ENCODE results near the gene HPF1.

The HPF1 gene

DNA sequence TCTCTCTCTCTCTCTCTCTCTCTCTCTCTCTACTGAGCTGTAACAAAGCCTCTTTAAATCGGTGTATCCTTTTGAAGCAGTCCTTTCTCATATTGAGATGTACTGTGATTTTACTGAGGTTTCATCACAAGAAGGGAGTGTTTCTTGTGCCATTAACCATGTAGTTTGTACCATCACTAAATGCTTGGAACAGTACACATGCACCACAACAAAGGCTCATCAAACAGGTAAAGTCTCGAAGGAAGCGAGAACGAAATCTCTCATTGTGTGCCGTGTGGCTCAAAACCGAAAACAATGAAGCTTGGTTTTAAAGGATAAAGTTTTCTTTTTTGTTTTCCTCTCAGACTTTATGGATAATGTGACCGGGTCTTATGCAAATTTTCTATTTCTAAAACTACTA is 37.2 kb downstream of the HPF1 start:
- H3K27me3 ChIP-seq (ENCODE audit: control insufficient read depth, low read length), result no peaks in the 10 kb centered on the region
- H3K9me2 ChIP-seq (replicated peaks; ENCODE audit: control insufficient read depth, low read length), result no peaks in the 10 kb centered on the region
- H3F3A ChIP-seq (ENCODE audit: control insufficient read depth, insufficient read depth), result no peaks in the 10 kb centered on the region
- no peaks in the 10 kb centered on the region for H4K20me1 ChIP-seq (ENCODE audit: control insufficient read depth, insufficient read depth, low read depth, low read length)
- TF ChIP-seq, protein P1, sequence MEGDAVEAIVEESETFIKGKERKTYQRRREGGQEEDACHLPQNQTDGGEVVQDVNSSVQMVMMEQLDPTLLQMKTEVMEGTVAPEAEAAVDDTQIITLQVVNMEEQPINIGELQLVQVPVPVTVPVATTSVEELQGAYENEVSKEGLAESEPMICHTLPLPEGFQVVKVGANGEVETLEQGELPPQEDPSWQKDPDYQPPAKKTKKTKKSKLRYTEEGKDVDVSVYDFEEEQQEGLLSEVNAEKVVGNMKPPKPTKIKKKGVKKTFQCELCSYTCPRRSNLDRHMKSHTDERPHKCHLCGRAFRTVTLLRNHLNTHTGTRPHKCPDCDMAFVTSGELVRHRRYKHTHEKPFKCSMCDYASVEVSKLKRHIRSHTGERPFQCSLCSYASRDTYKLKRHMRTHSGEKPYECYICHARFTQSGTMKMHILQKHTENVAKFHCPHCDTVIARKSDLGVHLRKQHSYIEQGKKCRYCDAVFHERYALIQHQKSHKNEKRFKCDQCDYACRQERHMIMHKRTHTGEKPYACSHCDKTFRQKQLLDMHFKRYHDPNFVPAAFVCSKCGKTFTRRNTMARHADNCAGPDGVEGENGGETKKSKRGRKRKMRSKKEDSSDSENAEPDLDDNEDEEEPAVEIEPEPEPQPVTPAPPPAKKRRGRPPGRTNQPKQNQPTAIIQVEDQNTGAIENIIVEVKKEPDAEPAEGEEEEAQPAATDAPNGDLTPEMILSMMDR (IDR thresholded peaks at IDR 0.05; ENCODE audit: low read depth, low read length, poor library complexity, severe bottlenecking), result no peak
- no peak for TF ChIP-seq EZH2phosphoT487 (IDR thresholded peaks at IDR 0.05; ENCODE audit: borderline replicate concordance, low read length)
- H3K9me3 ChIP-seq (ENCODE audit: control insufficient read depth, insufficient read depth, low read length), result no peaks in the 10 kb centered on the region
- H3K4me2 ChIP-seq (ENCODE audit: low read length), result no peak overlapping the region
- no peaks in the 10 kb centered on the region for H3K4me1 ChIP-seq (ENCODE audit: control insufficient read depth, low read length)
- H3K27ac ChIP-seq (ENCODE audit: low read depth, low read length), result no peak overlapping the region
- H3K36me3 ChIP-seq (ENCODE audit: control insufficient read depth, low read length), result peaks cover 31% of the 10 kb centered on the region
- no peaks in the 10 kb centered on the region for H3K79me2 ChIP-seq (ENCODE audit: control insufficient read depth, low read length)
- no peak overlapping the region for H3K4me3 ChIP-seq (ENCODE audit: low read length)

DNA sequence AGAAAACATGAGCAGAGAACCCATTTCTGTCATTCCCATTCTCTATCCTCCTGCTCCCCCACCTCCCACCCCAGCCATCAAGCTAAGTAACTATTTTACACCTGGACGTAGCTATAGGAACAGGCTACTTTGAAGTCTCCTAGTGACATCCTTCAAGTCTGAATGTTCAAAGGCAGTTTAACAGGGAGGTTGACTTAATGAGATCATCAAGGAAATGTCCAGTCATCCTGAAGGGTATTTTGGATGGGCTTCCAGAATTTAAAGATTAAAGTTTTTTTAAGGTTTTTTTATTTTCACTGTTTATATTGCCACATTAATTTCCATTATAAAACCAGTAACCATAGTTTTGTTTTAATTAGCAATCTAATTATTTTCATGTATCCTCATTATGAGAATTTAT is 41.1 kb downstream of the HPF1 start:
- no peak overlapping the region for H3K4me2 ChIP-seq (ENCODE audit: low read length)
- H3F3A ChIP-seq (ENCODE audit: control insufficient read depth, insufficient read depth), result no peaks in the 10 kb centered on the region
- H3K4me3 ChIP-seq (ENCODE audit: low read length), result no peak overlapping the region
- no peaks in the 10 kb centered on the region for H3K79me2 ChIP-seq (ENCODE audit: control insufficient read depth, low read length)
- no peak overlapping the region for H3K27ac ChIP-seq (ENCODE audit: low read depth, low read length)
- H4K20me1 ChIP-seq (ENCODE audit: control insufficient read depth, insufficient read depth, low read depth, low read length), result no peaks in the 10 kb centered on the region
- H3K9me2 ChIP-seq (replicated peaks; ENCODE audit: control insufficient read depth, low read length), result no peaks in the 10 kb centered on the region
- no peaks in the 10 kb centered on the region for H3K4me1 ChIP-seq (ENCODE audit: control insufficient read depth, low read length)
- H3K9me3 ChIP-seq (ENCODE audit: control insufficient read depth, insufficient read depth, low read length), result no peaks in the 10 kb centered on the region
- TF ChIP-seq, protein P1 (IDR thresholded peaks at IDR 0.05; ENCODE audit: low read depth, low read length, poor library complexity, severe bottlenecking), result no peak
- no peak for TF ChIP-seq EZH2phosphoT487 (IDR thresholded peaks at IDR 0.05; ENCODE audit: borderline replicate concordance, low read length)
- H3K27me3 ChIP-seq (ENCODE audit: control insufficient read depth, low read length), result no peaks in the 10 kb centered on the region
- H3K36me3 ChIP-seq (ENCODE audit: control insufficient read depth, low read length), result peaks cover 50% of the 10 kb centered on the region

DNA sequence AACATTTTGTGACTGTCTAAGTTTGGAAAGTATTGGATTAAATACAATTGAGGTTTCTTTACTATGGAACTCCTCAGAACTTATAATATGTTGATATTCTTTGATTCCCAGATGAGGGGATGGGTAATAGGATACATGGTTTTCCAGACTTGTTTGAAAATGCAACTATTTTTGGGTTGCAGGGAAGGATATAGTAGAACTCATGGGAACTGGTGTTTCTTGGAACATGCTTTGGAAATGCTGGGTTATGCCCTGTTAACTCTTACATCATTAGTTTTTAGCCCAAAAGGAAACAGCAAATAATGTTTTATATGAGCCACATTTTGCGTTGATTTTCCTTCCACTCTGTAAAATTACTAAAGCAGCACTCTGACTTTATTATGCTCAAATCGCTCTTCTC is 41.9 kb downstream of the HPF1 start:
- H3K27me3 ChIP-seq (ENCODE audit: control insufficient read depth, low read length), result no peaks in the 10 kb centered on the region
- no peak overlapping the region for H3K4me2 ChIP-seq (ENCODE audit: low read length)
- no peaks in the 10 kb centered on the region for H4K20me1 ChIP-seq (ENCODE audit: control insufficient read depth, insufficient read depth, low read depth, low read length)
- no peaks in the 10 kb centered on the region for H3K79me2 ChIP-seq (ENCODE audit: control insufficient read depth, low read length)
- H3K27ac ChIP-seq (ENCODE audit: low read depth, low read length), result no peak overlapping the region
- H3F3A ChIP-seq (ENCODE audit: control insufficient read depth, insufficient read depth), result no peaks in the 10 kb centered on the region
- H3K4me3 ChIP-seq (ENCODE audit: low read length), result no peak overlapping the region
- TF ChIP-seq, protein P1 (IDR thresholded peaks at IDR 0.05; ENCODE audit: low read depth, low read length, poor library complexity, severe bottlenecking), result no peak
- no peak for TF ChIP-seq EZH2phosphoT487 (IDR thresholded peaks at IDR 0.05; ENCODE audit: borderline replicate concordance, low read length)
- H3K9me3 ChIP-seq (ENCODE audit: control insufficient read depth, insufficient read depth, low read length), result no peaks in the 10 kb centered on the region
- H3K9me2 ChIP-seq (replicated peaks; ENCODE audit: control insufficient read depth, low read length), result no peaks in the 10 kb centered on the region
- no peaks in the 10 kb centered on the region for H3K4me1 ChIP-seq (ENCODE audit: control insufficient read depth, low read length)
- peaks cover 50% of the 10 kb centered on the region for H3K36me3 ChIP-seq (ENCODE audit: control insufficient read depth, low read length)
